ENCODE results near the gene RAD50. TPM values are rescaled to one million over a fixed set of nuclear protein-coding genes. Genes with fewer than 3 reads are reported as not detected.

RAD50 gene
- total and polyA plus RNA-seq, 2 of the 4 experiments (the other 2 are of a cell fraction): 5.2 to 6.2 TPM

GRCh38 chr5:132681476-132681831, 124.7 kb downstream of the RAD50 start:
- Histone ChIP-seq H3K79me1 (ENCODE audit: low read depth in 1 of 2, low read length in 2 of 2) (no peaks in the 10 kb centered on the region), H3K9me3 (ENCODE audit: control insufficient read depth, insufficient read depth, low read length) (no peaks in the 10 kb centered on the region), H2BK15ac (ENCODE audit: low read depth, low read length) (no peak overlapping the region), H2AFZ (replicated peaks; ENCODE audit: low read length, poor library complexity) (no peak overlapping the region), H3K4me3 (ENCODE audit: insufficient read depth, low read depth, low read length) (no peak overlapping the region), H3K4me1 (ENCODE audit: control insufficient read depth, insufficient read depth, low read length) (peaks cover 6% of the 10 kb centered on the region), H3K9me1 (ENCODE audit: insufficient read depth, low read length) (peaks cover 15% of the 10 kb centered on the region), H3K9ac (ENCODE audit: low read depth, low read length) (no peak overlapping the region), H3K4ac (ENCODE audit: low read depth, low read length) (no peak overlapping the region), H2BK5ac (ENCODE audit: low read depth, low read length, poor library complexity, severe bottlenecking) (no peak overlapping the region), H4K91ac (ENCODE audit: insufficient read depth, low read depth, low read length) (no peak overlapping the region), H4K8ac (ENCODE audit: low read depth in 2 of 2, low read length in 2 of 2) (no peak overlapping the region), H4K20me1 (ENCODE audit: insufficient read depth, low read length) (no peaks in the 10 kb centered on the region), H3K36me3 (ENCODE audit: control insufficient read depth, insufficient read depth, low read length) (no peaks in the 10 kb centered on the region), H2BK20ac (ENCODE audit: low read depth, low read length) (no peak overlapping the region), H3K4me2 (ENCODE audit: low read depth, low read length) (no peak overlapping the region), H3K18ac (ENCODE audit: low read depth, low read length) (no peak overlapping the region), H2AK5ac (ENCODE audit: low read depth, low read length) (no peak overlapping the region), H2AK9ac (replicated peaks; ENCODE audit: low read depth, low read length, poor library complexity) (no peak overlapping the region), H2BK120ac (ENCODE audit: low read depth, low read length) (no peak overlapping the region), H3K27ac (ENCODE audit: insufficient read depth, low read length) (no peak overlapping the region), H3K14ac (replicated peaks; ENCODE audit: low read depth, low read length) (no peak overlapping the region), H3K27me3 (ENCODE audit: control insufficient read depth, insufficient read depth, low read length) (no peaks in the 10 kb centered on the region), H4K5ac (ENCODE audit: low read depth, low read length) (no peak overlapping the region), H3K23ac (ENCODE audit: low read depth, low read length) (no peak overlapping the region), H3K56ac (ENCODE audit: extremely low read depth, insufficient read depth, low read length) (no peak overlapping the region; the same call in 1 of the 2 replicates)
- ChIA-PET CTCF (no interaction called here), POLR2A (ENCODE audit: unreplicated experiment) (no interaction called here)
- DNase-seq (no peak), ATAC-seq (ENCODE audit: low read depth) (no peak)
- TF ChIP-seq CEBPB (IDR thresholded peaks at IDR 0.05; ENCODE audit: low read depth, low read length) (no peak), ELK1 (IDR thresholded peaks at IDR 0.05; ENCODE audit: borderline replicate concordance, low read depth, low read length) (no peak), MXI1 (IDR thresholded peaks at IDR 0.05; ENCODE audit: borderline replicate concordance, low read depth, low read length) (no peak), CHD1 (IDR thresholded peaks at IDR 0.05; ENCODE audit: low read depth, low read length) (no peak), USF2 (IDR thresholded peaks at IDR 0.05; ENCODE audit: low read depth, low read length) (no peak), NFE2L2 (IDR thresholded peaks at IDR 0.05; ENCODE audit: low read depth, low read length) (no peak), RAD21 (IDR thresholded peaks at IDR 0.05; ENCODE audit: low read length) (no peak), POLR2A (IDR thresholded peaks at IDR 0.05; ENCODE audit: low read depth, low read length) (no peak), RCOR1 (IDR thresholded peaks at IDR 0.05; ENCODE audit: insufficient replicate concordance, low read length) (no peak), MAFK (IDR thresholded peaks at IDR 0.05; ENCODE audit: low read depth, low read length) (no peak), MAZ (IDR thresholded peaks at IDR 0.05; ENCODE audit: borderline replicate concordance, low read depth, low read length) (no peak), SMC3 (IDR thresholded peaks at IDR 0.05; ENCODE audit: low read depth, low read length) (no peak)
- in situ Hi-C loops (cut with MboI; ENCODE audit: low sequenced_read_pairs) (no loop called here), intact Hi-C loops (cut with micrococcal nuclease) (no loop called here), dilution Hi-C loops (cut with HindIII; ENCODE audit: low sequenced_read_pairs, unreplicated experiment) (no loop called here)
- no TSS peak for BruUV-seq (replicated peaks)
- 100% methylated on average over 1 of the region's 2 CpGs; no CpG with 5 or more reads in 1 of the 2 experiments for WGBS, 2 experiments (ENCODE audit: extremely low coverage in 2 of 2, insufficient read length in 1 of 2)

Measured in IMR-90 (cell line).